Endometrial microvascular endothelial cells (primary cell): ENCODE results near the gene TUBB4B. TPM values are rescaled to one million over a fixed set of nuclear protein-coding genes. Genes with fewer than 3 reads are reported as not detected.

Experiments used
- in situ Hi-C: cut with HindIII; loops from 2 replicates; pipeline ENCODE4 v1.10.0; 2017; ENCODE audit warnings: low sequenced_read_pairs, low pct_unique_long_range_greater_than_20kb; ENCODE audit errors: inconsistent ontology term
- total RNA-seq: library from RNA; depleted of rRNA; stranded (reverse); fragments of >200 nt; gene quantifications from one replicate; pipeline ENCODE4 v1.2.3, GENCODE V29; 2015; ENCODE audit errors: inconsistent ontology term

TUBB4B gene
- total RNA-seq, 1 donor from 2014 or later, result 1,061 TPM

GRCh38 chr9:137206602-137207001 lies 34.5 kb upstream of the TUBB4B start:
- in situ Hi-C loops, result no loop called here

GRCh38 chr9:137211532-137211931 lies 29.6 kb upstream of the TUBB4B start:
- in situ Hi-C loops, result no loop called here

- in situ Hi-C loops, result no loop called here
Observed at GRCh38 chr9:137212520-137212919, 28.6 kb upstream of the TUBB4B start.

- in situ Hi-C loops, result no loop called here
Observed at GRCh38 chr9:137213160-137214060, 27.7 kb upstream of the TUBB4B start.

GRCh38 chr9:137214620-137215019 lies 26.5 kb upstream of the TUBB4B start:
- in situ Hi-C loops, result no loop called here

GRCh38 chr9:137215196-137215986 lies 25.7 kb upstream of the TUBB4B start:
- in situ Hi-C loops, result no loop called here

GRCh38 chr9:137216188-137216965 lies 24.7 kb upstream of the TUBB4B start:
- in situ Hi-C loops, result no loop called here

- in situ Hi-C loops, result no loop called here
Observed at GRCh38 chr9:137217276-137218211, 23.5 kb upstream of the TUBB4B start.

- in situ Hi-C loops, result no loop called here
Observed at GRCh38 chr9:137218212-137218753, 22.8 kb upstream of the TUBB4B start.

GRCh38 chr9:137218754-137219271 lies 22.3 kb upstream of the TUBB4B start:
- in situ Hi-C loops, result no loop called here

GRCh38 chr9:137219757-137220316 lies 21.2 kb upstream of the TUBB4B start:
- in situ Hi-C loops, result no loop called here

GRCh38 chr9:137220317-137221094 lies 20.6 kb upstream of the TUBB4B start:
- in situ Hi-C loops, result no loop called here

- in situ Hi-C loops, result no loop called here
Observed at GRCh38 chr9:137221095-137221505, 20.0 kb upstream of the TUBB4B start.

- in situ Hi-C loops, result no loop called here
Observed at GRCh38 chr9:137221506-137222111, 19.5 kb upstream of the TUBB4B start.

- in situ Hi-C loops, result no loop called here
Observed at GRCh38 chr9:137222190-137223077, 18.7 kb upstream of the TUBB4B start, which contains the start of gene RNF208. TSS of gene RNF208 (minus strand) at chr9:137222240. CDS start at chr9:137221212, 1,028 bp downstream.
